ENCODE results near the gene SUSD4.

Gene SUSD4

DNA sequence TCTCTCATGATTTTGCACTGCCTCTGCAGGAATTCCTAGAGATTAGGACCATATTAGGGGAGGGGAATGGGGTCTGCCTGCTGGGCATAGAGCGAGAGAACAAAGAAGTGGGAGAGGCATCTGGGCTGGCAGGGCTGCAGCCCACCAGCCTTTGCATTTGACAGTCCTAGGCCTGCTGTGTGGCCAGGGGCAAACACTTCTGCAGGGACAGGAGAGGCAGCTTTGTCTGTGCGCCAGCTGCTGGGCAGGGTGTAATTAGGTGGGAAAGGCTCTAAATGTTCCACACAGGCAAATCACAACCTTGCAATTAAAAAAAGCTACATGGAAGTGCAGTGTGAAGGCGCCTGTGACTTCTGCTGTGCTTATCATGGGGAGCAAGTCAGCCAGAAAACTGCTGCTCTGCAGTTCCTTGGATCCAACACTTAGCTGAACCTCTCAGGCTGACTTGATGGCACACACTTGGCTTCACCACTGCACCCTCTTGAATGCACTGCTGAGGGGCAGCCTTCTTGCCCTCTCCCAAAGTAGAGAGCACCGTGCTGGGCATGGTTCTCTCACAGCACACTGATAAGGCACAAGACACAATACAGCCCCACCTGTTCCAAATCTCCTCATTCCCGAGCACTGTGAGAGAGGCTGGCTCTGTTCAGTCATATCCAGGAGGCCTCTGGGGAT lies 147.3 kb downstream of the SUSD4 start:
- no peak for DNase-seq (ENCODE audit: extremely low read depth in 1 of 2, low read depth in 1 of 2)

DNA sequence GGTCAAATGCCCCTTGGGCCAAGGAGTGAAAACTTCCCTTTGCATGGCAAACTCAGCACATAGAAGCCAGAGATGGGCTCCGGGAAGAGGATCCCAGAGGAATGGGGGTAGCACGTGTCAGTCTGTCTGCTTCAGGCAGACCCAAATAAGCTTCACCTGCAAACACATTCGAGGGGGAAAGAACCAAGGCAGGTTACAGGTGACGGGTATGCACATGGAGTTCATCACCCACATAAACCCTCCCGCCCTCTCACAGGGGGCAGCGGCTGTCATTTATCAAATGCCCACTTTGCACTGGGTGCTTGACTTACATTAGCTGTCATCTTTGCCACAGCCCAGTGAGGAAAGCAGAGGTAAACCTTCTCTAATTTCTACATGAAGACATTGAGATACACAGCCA lies 147.9 kb downstream of the SUSD4 start:
- no peak for DNase-seq (ENCODE audit: extremely low read depth in 1 of 2, low read depth in 1 of 2)

DNA sequence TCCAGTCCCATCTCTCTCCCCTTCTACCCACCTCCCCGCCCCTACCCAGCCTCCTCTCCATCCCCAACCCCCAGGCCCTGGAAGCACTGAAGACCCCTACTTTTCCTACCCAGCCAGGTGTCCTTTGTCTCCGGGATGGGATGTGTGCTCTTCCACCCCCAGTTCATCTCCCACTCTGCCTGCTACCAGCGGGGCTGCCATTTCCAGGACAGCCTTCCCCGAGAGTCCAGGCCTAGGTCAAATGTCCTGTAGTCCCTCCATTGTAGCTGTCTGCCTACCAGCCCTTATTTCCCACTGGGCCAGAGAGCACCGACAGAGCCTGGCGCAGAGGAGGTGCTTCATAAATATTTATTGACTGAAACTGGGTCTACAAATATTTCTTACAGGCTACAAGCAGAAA lies 148.9 kb downstream of the SUSD4 start:
- no peak for DNase-seq (ENCODE audit: extremely low read depth in 1 of 2, low read depth in 1 of 2)

DNA sequence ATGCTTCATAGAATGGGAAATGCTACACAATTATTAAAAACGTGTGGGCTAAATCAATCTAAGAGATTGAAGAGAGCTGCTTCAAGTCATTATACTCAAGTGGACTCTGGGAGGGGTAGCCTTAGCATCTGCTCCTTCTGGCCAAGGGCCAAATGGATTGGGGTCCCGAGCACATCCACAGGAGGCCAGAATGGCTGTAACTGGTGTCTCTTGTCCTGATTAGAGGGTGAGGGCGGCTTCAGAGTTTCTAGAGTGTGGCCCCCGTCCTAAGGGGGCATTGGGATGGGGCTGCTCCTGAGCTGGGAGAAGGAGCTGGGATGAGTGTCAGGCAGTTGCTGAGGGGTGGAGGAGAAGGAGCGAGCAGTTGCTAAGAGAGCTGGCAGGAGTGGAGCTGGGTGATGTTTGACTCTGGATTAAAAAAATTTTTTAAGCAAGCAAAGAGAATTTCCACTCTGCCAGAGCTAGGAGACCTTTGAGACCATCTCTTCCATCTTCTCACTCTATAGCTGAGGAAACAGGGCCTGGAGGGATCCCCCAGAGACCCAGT lies 149.6 kb downstream of the SUSD4 start:
- DNase-seq (ENCODE audit: extremely low read depth in 1 of 2, low read depth in 1 of 2), result no peak

DNA sequence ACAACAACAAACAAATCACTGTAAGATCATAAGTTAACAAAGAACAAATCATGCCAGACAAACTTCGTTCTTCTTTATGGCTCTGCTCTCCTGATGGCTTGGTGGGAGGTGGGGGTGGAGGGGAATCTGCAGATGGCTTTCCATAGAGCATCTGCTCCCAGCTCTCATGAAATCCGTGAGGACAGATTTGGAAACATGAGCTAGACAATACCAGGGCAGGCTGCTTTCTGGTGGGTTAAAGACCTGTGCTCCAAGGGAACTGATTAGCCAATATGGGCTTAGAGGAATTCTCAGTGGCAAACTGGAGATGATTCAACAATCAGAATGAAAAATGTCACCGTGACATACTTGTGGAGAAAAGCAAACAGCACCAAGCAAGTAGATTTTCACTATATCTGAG lies 151.5 kb downstream of the SUSD4 start:
- DNase-seq (ENCODE audit: extremely low read depth in 1 of 2, low read depth in 1 of 2), result no peak

DNA sequence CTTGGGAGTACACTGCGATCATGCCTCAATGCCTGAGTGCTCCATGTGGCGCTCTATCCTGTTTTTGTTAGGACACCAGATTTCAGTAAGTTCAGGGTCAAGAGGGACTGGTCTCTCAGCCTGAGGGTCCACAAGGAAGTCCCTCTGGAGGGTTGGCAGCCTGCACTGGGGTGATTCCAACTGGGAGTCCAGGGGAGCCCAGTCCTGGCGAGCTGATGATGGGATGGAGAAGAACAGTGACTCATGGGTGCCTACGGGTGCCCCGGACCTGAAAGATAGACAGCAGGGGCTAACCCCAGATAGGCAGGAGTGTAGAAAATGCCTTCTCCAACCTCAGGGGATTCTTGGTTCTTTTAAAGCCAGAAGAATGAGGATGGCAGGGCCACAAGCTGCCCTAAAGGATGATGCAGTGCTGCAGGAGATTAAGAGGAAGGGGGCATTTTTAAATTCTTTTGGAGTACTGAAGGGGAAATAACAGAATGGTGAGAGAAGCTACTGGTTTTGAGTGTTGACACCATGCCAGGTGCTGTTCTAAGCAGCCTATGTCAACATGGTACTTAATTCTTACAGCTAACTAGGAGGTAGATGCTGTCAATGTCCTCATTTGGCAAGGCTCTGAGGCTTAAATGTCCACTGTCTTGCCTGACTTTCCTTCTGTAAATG lies 152.5 kb downstream of the SUSD4 start:
- DNase-seq (ENCODE audit: extremely low read depth in 1 of 2, low read depth in 1 of 2), result no peak

DNA sequence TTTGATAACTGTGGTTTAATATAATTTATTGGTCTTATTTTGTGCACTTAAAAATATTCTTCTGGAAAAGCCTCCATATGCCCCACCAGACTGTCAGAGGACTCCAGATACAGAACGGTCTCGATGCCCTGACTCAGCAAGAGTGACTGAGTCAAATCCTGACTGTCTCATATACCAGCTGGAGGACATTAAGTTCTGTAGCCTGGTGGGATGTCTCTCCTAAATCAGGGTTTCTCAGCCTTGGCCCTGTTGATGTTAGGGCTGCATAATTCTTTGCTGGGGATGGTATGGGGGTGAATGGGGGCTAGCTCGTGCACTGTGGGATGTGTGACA lies 153.2 kb downstream of the SUSD4 start:
- DNase-seq (ENCODE audit: extremely low read depth in 1 of 2, low read depth in 1 of 2), result no peak

DNA sequence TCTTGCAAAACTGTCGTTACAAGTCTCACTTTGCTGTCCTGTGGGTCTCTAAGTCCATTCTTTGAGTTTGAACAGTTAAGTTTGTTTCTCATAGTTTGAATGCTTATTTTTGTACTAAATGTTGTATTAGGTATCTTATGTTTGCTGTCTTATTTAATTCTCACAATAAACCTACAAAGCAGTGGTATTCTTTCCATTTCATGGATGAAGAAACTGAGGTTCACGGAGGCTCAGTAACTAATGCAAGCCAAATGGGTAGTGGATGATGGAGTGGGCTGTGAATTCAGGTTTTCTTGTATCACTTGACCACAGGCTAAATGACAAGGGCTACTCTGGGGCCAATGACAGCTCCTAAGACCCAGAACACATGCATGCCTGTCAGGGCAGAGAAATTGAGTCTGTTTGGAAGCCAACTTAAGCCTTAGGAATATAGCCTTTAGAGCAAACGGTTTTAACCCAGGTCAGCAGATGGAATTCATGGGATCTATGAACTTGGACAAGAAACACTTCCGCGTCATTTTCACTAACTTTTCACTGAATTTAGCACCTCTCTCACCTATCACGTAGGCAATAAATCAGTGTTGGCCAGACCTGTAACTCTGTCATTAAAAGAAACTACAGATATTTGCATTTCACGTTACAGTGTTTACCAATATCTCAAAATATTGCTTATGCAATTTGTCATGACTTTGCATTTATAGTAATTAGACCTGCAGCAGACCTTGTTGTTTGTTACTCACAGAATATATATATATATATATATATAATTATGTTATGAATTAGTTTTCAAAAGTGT lies 153.8 kb downstream of the SUSD4 start:
- no peak for DNase-seq (ENCODE audit: extremely low read depth in 1 of 2, low read depth in 1 of 2)

DNA sequence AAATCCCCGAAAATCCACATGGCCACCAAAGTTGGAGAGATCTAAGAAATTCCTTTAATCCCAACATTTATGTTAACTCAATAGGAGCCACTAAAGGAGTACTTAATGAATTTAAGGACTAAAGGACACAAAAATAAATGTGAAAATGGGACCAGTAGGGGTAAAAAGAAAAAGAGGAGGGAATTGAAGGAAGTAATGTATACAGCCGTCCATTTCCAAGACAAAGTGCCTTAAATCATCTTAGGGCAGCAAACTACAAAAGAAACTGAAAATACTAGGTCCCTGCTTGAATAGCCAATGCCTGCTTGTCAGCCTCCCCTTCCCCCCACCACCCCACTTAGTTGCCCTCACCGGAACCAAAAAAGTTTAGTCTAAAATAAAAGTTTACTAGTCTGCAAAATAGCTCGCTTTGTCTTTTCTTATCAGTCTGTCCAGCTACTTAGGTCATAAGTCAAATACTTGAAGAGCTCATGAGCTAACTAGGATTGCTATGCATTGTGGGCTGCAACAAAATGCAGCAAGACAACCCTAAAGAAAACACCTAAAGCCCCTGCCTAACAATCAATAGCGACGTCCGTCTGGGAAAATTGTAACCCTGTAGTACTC lies 154.6 kb downstream of the SUSD4 start:
- no peak for DNase-seq (ENCODE audit: extremely low read depth in 1 of 2, low read depth in 1 of 2)

DNA sequence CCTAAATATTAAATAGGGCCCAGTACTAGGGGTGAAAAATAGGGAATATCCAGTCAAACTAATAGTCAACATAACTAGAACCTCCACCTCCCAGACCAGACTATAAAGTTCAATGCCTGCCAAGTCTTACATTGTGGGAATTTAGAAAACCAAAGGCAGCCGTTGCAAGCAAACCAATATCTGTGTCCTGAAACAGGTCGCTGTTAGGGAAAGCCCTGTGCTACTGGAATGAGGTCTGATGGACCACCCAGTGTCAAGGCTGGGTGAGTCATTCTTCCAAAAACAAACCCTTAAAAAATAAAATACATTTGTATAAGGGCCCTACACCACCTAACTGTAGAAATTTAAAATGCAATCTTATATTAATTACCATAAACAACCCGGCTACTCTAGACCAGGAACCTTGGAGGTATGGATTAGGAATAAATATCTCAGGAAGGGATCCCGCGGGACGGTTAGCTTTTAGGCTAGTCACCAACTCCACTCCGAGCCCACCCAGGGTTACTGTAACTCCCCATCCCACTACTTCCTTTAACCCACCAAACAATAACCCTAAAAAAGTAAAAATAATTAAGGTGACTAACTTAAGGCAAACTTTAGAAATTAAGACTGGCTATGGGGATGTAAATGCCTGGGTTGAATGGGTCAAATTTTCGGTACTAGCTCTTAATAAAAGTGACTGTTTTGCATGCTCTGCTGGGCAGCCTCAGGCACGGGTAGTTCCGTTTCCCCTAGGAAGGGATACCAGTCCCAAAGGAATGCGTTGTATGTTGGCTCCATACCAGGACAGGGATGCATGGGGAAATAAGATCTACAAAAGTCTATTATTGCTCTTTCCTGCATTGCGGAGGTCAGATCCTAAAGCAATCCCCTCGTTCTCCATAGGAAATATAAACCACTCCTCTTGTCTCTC lies 155.6 kb downstream of the SUSD4 start:
- no peak for DNase-seq (ENCODE audit: extremely low read depth in 1 of 2, low read depth in 1 of 2)

DNA sequence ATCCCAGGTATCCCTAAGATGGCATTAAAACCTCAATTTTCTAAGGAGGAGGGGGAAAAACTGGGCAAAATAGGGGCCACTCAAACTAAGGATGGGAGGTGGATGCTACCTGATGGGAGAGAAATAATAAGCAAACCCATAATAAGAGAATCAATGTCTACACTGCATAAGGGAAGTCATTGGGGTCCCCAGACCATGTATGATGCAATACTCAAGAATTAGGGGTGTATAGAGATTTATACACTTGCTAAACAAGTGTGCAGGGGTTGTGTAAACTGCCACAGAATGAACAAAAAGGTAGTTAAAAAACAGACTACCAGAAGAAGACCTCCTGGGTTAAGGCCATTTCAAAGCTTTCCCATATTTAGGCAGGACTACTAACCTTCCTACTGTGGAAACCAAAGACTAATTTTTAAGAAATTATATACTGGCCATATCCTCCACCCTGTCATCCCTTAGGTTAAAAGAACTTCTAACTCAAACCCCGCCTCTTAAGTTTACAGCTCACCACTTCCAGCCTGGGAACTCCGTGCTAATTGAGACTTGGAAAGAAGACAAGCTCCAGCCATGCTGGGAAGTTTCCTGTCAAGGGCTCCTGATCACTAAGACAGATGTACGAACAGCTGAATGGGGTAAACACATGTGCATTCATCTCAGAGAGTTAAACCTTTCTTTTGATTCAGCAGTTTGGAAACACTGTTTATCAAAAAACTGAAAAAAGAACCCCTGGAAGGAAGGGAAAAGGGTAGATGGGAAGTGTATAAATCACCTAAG lies 156.5 kb downstream of the SUSD4 start:
- no peak for DNase-seq (ENCODE audit: extremely low read depth in 1 of 2, low read depth in 1 of 2)

DNA sequence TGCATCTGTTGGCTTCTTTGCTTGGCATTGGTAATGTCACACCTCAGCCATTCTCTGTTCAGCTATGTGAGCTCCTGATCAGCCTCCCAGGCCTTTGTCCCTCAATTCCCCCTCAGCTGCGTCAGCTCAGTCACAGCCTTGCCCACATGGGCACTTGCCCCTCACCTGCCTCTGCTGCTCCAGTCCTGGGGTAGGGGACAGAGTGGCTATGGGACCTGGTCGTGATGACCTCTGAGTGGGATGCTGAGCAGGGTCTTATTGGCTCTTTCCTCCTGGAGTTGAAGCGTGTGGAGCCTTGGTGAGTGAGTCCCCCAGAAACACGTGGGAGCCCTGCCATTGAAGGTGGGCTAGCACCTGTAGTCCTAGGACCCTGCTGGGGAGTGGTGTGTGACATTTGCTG lies 159.6 kb downstream of the SUSD4 start:
- no peak for DNase-seq (ENCODE audit: extremely low read depth in 1 of 2, low read depth in 1 of 2)

DNA sequence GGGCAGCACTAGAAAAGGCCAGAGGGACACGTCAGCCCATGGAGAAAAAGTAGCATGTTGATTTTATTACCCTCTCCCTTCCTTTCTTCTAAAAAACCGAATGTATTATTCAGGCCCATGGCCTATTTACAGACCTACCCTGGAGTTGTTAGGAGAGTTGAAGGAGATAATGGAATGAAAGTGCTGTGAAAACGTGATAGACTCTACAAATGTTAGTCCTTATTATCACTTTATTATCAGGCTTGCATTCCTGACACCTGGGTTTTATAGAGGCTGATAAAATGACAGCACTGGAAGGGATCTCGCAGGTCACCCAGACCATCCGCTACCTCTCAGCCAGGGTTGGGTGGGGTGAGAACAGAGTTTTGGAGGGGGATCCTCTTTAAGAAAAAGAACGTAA lies 160.3 kb downstream of the SUSD4 start:
- DNase-seq (ENCODE audit: extremely low read depth in 1 of 2, low read depth in 1 of 2), result no peak

DNA sequence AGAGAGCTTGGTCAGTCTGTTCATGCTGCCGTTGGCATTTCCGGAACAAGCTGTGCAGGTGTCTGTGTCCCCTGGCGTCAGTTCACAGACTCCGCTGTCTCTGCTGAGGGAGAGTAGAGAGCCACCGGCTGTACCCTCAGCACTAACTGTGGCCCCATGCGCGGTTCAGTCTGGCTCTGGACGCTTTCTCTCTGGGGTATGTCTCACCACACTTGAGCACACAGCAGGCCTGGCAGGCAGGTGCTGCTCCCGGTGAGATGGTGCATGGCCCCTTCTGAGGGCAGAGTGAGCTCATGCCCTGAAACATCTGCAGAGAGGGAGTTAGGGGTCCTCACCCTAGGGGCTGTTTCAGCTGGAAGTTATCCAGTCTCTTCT lies 161.0 kb downstream of the SUSD4 start:
- no peak for DNase-seq (ENCODE audit: extremely low read depth in 1 of 2, low read depth in 1 of 2)

DNA sequence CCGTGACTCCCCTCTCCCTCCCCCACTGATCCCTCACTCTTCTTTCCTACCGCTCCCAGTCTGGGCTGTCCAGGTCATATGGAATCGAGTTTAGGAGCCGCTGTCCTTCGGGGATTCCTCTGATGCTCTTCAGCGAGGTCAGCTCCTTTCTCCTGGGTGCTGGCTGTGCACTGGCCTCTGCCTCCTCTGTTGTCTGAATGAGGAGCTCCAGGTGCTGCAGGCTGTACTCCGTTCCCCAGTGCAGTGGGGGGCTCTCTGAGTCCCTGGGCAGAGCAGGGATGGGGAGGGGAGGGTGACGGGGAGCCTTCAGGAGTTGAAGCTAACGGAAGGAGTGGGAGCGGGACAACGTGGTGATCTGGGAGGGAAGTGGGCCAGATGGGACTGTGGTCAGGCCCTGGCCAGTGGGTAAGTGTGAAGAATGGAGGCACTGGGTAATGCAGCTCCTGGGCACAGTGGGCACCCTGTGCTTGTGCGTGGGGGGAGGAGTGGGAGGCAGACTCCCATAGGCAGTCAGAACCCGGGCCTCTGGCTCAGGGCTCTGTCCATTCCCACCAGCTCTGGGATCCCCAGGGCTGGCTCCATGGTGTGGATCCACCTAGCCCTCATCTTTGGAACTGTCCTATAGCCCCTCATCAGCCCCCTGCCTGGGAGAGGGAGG lies 161.5 kb downstream of the SUSD4 start:
- no peak for DNase-seq (ENCODE audit: extremely low read depth in 1 of 2, low read depth in 1 of 2)

DNA sequence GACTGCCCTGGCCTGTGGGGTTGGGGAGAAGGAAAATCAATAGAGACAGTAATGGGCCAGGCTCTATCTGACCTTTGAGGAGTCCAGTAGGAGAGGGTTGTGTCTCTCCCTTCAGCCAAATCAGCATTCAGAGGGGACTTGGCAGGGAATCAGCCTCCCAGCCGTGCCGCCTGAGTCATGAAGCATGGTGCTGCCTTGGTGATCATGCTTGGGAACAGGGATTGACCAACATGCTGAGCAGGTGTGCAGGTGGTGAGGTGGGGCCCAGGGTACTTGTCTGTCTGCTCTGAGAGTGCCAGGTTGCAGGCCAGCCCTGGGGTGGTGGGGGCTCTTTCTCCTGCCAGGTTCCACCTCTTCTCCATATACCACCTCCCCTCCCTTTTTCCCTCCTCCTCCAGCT lies 162.0 kb downstream of the SUSD4 start:
- no peak for DNase-seq (ENCODE audit: extremely low read depth in 1 of 2, low read depth in 1 of 2)

DNA sequence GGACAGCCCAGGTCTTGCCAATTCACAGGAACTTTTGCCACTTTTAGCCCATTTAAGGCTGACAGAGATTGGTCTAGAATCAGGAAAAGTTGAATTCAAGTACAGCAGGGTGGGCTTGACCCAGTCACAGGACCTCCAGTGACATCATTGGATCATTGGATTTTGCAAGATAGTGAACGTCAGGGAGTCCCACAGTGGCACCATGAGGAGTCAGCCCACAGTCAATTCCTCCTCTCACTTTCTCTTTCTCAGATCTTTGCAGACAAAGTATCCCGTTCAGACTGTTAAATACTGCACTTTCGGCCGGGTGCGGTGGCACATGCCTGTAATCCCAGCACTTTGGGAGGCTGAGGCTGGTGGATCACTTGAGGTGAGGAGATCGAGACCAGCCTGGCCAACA lies 163.1 kb downstream of the SUSD4 start:
- no peak for DNase-seq (ENCODE audit: extremely low read depth in 1 of 2, low read depth in 1 of 2)

DNA sequence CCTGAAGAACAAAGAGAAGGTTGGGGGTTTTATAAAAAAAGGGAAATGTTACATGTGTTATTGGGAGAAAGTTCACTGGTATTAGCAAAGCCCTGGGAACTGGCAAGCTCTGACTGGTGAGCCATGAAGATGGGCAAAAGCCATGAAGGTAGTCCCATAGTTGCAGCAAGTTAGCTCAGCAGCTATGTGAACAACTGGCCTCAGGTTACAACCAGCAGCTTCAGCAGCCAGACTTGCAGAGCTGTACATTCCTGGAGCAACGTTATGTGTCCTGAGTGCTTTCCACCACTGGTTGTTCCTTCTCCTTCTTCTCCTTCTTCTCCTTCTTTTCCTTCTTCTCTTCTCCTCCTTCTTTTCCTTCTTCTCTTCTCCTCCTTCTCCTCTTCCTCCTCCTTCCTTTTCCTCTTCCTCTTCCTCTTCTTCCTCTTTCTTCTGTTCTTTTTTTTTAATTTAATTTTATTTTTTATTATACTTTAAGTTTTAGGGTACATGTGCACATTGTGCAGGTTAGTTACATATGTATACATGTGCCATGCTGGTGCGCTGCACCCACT lies 164.8 kb downstream of the SUSD4 start:
- no peak for DNase-seq (ENCODE audit: extremely low read depth in 1 of 2, low read depth in 1 of 2)

DNA sequence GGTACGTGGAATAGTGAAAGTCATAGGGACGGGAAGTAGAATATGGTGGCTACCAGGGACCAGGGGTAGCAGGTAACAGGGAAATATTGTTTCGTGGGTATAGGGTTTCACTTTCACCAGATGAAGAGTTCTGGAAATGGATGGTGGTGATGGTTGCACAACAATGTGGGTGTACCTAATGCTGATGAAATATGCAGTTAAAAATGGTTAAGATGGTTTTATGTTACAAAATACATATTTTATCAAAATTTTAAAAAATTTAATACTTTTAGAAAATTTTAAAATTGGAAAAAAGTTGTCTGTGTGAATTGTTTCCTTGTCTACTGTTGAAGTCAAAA lies 165.4 kb downstream of the SUSD4 start:
- DNase-seq (ENCODE audit: extremely low read depth in 1 of 2, low read depth in 1 of 2), result no peak
